ENCODE results near the gene PDCL3.

- TF ChIP-seq POLR2A (IDR thresholded peaks at IDR 0.05), result no peak
- TF ChIP-seq, protein P1, sequence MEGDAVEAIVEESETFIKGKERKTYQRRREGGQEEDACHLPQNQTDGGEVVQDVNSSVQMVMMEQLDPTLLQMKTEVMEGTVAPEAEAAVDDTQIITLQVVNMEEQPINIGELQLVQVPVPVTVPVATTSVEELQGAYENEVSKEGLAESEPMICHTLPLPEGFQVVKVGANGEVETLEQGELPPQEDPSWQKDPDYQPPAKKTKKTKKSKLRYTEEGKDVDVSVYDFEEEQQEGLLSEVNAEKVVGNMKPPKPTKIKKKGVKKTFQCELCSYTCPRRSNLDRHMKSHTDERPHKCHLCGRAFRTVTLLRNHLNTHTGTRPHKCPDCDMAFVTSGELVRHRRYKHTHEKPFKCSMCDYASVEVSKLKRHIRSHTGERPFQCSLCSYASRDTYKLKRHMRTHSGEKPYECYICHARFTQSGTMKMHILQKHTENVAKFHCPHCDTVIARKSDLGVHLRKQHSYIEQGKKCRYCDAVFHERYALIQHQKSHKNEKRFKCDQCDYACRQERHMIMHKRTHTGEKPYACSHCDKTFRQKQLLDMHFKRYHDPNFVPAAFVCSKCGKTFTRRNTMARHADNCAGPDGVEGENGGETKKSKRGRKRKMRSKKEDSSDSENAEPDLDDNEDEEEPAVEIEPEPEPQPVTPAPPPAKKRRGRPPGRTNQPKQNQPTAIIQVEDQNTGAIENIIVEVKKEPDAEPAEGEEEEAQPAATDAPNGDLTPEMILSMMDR (IDR thresholded peaks at IDR 0.05), result no peak
Measured at GRCh38 chr2:100517556-100517955, 45.2 kb upstream of the PDCL3 start.

Data from esophagus squamous epithelium (tissue), 4 donors.